IPS-20b (cell line): Measurements from ENCODE around the gene TTBK2.

Experiments used
- H3K27ac ChIP-seq: one replicate; pipeline ENCODE4 v1.5.1; 2013; ENCODE audit warnings: low read length
- H3K27me3 ChIP-seq: 2 replicates; pipeline ENCODE4 v1.6.1; 2013; ENCODE audit warnings: mild to moderate bottlenecking, low read length, inconsistent platforms; ENCODE audit not compliant: insufficient read depth
- H3K36me3 ChIP-seq: 2 replicates; pipeline ENCODE4 v1.6.1; 2013; ENCODE audit warnings: low read depth, mild to moderate bottlenecking, inconsistent platforms, low read length, moderate library complexity; ENCODE audit not compliant: insufficient read depth
- H3K4me1 ChIP-seq: 2 replicates; pipeline ENCODE4 v1.6.1; 2013; ENCODE audit warnings: mild to moderate bottlenecking, control low read depth, inconsistent platforms, low read length, moderate library complexity; ENCODE audit not compliant: insufficient read depth
- H3K4me3 ChIP-seq: 2 replicates; pipeline ENCODE4 v1.5.1; 2013; ENCODE audit warnings: mild to moderate bottlenecking, low read length, inconsistent platforms
- H3K9ac ChIP-seq: 2 replicates; pipeline ENCODE4 v1.6.1; 2013; ENCODE audit warnings: low read depth, mild to moderate bottlenecking, inconsistent platforms, low read length, moderate library complexity
- H3K9me3 ChIP-seq: 2 replicates; pipeline ENCODE4 v1.6.1; 2013; ENCODE audit warnings: mild to moderate bottlenecking, low read depth, low read length, inconsistent platforms; ENCODE audit not compliant: insufficient read depth

TTBK2 gene

GRCh38 chr15:42929306-42929848 is 8.8 kb upstream of the TTBK2 start:
- H3K27ac ChIP-seq, result no peak overlapping the region
- H3K36me3 ChIP-seq, result no peaks in the 10 kb centered on the region
- no peak overlapping the region for H3K4me3 ChIP-seq
- no peak overlapping the region for H3K9ac ChIP-seq
- no peaks in the 10 kb centered on the region for H3K4me1 ChIP-seq
- H3K9me3 ChIP-seq, result no peaks in the 10 kb centered on the region
- no peaks in the 10 kb centered on the region for H3K27me3 ChIP-seq

DNA sequence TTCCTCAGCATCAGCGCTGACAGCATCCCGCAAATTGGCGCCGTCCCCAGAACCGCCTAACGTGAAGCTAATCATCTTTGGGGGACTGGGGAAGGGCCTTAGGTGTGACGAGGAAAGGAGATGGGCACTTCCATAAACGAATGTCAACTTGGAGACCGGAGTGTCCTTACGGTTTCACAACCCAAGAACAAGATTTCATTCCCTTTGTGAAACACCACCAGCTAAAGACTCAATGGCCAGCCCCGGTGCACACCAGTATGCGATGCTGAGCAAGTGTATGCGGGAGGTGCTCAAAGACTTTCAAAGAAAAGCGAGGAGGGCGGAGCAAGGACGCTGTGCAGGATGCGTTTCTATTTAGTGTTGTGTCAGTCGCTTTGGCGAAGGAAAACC is 759 bp upstream of the TTBK2 start:
- Histone ChIP-seq H3K9me3 (no peaks in the 10 kb centered on the region), H3K4me1 (no peaks in the 10 kb centered on the region; the same call in 1 of the 2 replicates), H3K27me3 (peaks cover 14% of the 10 kb centered on the region), H3K4me3 (peak overlapping the region; percentile 94), H3K9ac (peak overlapping the region; percentile 29; the same call in 1 of the 2 replicates), H3K27ac (no peak overlapping the region), H3K36me3 (no peaks in the 10 kb centered on the region)

DNA sequence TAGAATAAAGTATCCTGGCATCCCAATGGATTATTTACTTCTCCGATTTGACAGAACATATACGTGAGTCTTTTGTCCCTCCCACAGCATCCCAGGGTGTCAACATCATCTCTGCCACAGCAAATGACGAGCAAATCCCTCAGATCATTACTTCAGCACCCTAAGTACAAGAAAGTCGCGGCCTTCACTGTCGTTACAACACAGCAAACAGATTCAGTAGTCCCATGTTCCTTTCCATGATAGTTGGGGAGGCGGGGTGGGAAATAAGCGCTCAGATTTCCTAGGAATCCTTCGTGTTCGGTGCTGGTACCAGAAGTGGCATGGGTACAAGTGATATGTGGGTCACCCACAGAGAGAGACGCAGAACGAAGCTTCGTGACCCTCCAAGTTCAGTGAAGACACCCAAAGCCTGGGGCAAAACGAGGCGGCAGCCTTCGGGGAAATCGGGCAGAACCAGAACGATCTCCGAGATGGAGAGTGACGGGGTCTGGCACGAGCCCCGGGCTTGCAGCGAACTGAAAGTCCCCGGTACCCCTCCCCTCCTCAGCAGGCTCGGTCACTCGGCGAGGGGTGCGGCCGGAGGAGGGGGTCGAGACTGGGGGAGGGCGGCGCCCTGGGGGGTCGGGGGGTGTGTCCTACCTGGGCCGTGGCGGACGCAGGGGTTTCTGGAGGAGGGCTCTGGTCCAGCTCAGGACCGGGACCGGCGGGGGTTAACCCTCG is 619 bp downstream of the TTBK2 start:
- H3K9me3 ChIP-seq, result no peaks in the 10 kb centered on the region
- H3K36me3 ChIP-seq, result no peaks in the 10 kb centered on the region
- peak overlapping the region; percentile 94 for H3K4me3 ChIP-seq
- peaks cover 14% of the 10 kb centered on the region for H3K27me3 ChIP-seq
- no peaks in the 10 kb centered on the region; the same call in 1 of the 2 replicates for H3K4me1 ChIP-seq
- H3K9ac ChIP-seq, result peak overlapping the region; percentile 70; the same call in 1 of the 2 replicates
- H3K27ac ChIP-seq, result no peak overlapping the region

DNA sequence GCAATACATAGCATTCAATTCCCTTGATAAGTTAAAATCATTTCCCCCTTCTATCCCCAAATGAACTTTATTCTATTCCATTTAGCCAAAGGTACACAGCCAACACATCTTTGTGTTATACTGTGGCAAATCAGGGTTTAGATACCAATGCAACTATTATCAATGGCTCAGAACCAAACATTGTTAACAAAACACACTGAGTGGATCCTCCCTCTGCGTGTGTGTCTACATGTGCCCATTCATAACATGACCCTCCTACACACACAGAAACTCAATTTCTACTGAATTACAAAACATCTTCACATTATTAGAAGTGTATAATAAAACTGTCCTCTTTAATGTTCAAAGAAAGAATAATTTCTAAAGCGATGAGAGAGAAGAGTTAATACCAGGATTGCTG is 1.3 kb downstream of the TTBK2 start:
- Histone ChIP-seq H3K4me1 (no peaks in the 10 kb centered on the region; the same call in 1 of the 2 replicates), H3K4me3 (peak overlapping the region; percentile 94), H3K36me3 (no peaks in the 10 kb centered on the region), H3K27ac (no peak overlapping the region), H3K9me3 (no peaks in the 10 kb centered on the region), H3K9ac (no peak overlapping the region; the same call in 1 of the 2 replicates), H3K27me3 (peaks cover 14% of the 10 kb centered on the region)

GRCh38 chr15:42918047-42918446 is 2.5 kb downstream of the TTBK2 start:
- Histone ChIP-seq H3K36me3 (no peaks in the 10 kb centered on the region), H3K9me3 (no peaks in the 10 kb centered on the region), H3K27me3 (peaks cover 14% of the 10 kb centered on the region), H3K27ac (no peak overlapping the region), H3K9ac (no peak overlapping the region), H3K4me3 (no peak overlapping the region), H3K4me1 (no peaks in the 10 kb centered on the region; the same call in 1 of the 2 replicates)

- Histone ChIP-seq H3K4me3 (no peak overlapping the region), H3K4me1 (no peaks in the 10 kb centered on the region; the same call in 1 of the 2 replicates)
Observed at GRCh38 chr15:42915654-42916315, 4.8 kb downstream of the TTBK2 start.

GRCh38 chr15:42914728-42915497 is 5.7 kb downstream of the TTBK2 start:
- no peak overlapping the region for H3K9ac ChIP-seq
- no peaks in the 10 kb centered on the region; the same call in 1 of the 2 replicates for H3K4me1 ChIP-seq
- H3K27ac ChIP-seq, result no peak overlapping the region
- H3K27me3 ChIP-seq, result no peaks in the 10 kb centered on the region
- no peaks in the 10 kb centered on the region for H3K36me3 ChIP-seq
- H3K9me3 ChIP-seq, result no peaks in the 10 kb centered on the region
- no peak overlapping the region for H3K4me3 ChIP-seq

More at GRCh38 chr15:42915654-42916315, 4.8 kb downstream of the TTBK2 start:
- Histone ChIP-seq H3K27me3 (no peaks in the 10 kb centered on the region), H3K9ac (no peak overlapping the region), H3K27ac (no peak overlapping the region), H3K36me3 (no peaks in the 10 kb centered on the region), H3K9me3 (no peaks in the 10 kb centered on the region)

DNA sequence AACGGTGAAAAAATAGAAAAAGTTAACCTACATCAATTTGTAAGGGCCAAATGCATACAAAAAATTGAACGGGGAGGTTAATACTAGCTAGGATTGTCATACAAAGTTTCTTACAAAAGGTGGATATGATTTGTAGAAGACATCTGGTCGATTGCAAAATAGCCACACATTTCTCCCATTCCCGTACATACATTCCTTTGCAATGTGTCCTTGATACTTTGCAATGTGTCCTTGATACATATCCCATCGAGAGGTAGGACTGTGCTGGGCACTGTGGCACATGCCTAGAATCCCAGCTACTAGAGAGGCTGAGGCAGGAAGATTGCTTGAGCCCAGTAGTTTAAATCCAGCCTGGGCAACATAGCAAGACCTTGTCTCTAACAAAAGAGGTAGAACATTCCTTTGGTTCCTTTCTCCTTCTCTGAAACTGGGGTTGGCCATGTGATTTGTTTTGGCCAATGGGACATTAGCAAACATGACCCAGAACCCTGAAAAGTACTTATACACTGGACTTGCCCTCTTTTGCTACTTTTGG is 9.5 kb downstream of the TTBK2 start:
- Histone ChIP-seq H3K27me3 (no peaks in the 10 kb centered on the region), H3K4me3 (no peak overlapping the region), H3K4me1 (no peaks in the 10 kb centered on the region), H3K9ac (no peak overlapping the region), H3K9me3 (no peaks in the 10 kb centered on the region), H3K36me3 (no peaks in the 10 kb centered on the region), H3K27ac (no peak overlapping the region)

GRCh38 chr15:42908538-42908937 is 12.0 kb downstream of the TTBK2 start:
- Histone ChIP-seq H3K9ac (no peak overlapping the region), H3K27ac (no peak overlapping the region), H3K36me3 (no peaks in the 10 kb centered on the region), H3K27me3 (no peaks in the 10 kb centered on the region), H3K9me3 (no peaks in the 10 kb centered on the region), H3K4me1 (no peaks in the 10 kb centered on the region), H3K4me3 (no peak overlapping the region)

- Histone ChIP-seq H3K9ac (no peak overlapping the region), H3K4me3 (no peak overlapping the region), H3K27ac (no peak overlapping the region), H3K36me3 (no peaks in the 10 kb centered on the region), H3K9me3 (no peaks in the 10 kb centered on the region), H3K4me1 (no peaks in the 10 kb centered on the region), H3K27me3 (no peaks in the 10 kb centered on the region)
Observed at GRCh38 chr15:42903388-42904324, 16.9 kb downstream of the TTBK2 start.
